ENCODE measurements around the gene CCDC177. TPM values are rescaled to one million over a fixed set of nuclear protein-coding genes. Genes with fewer than 3 reads are reported as not detected.

CCDC177 gene
- not detected in 2 replicates for total RNA-seq (2014; rRNA removed)
- polyA plus RNA-seq (2012) = not detected

DNA sequence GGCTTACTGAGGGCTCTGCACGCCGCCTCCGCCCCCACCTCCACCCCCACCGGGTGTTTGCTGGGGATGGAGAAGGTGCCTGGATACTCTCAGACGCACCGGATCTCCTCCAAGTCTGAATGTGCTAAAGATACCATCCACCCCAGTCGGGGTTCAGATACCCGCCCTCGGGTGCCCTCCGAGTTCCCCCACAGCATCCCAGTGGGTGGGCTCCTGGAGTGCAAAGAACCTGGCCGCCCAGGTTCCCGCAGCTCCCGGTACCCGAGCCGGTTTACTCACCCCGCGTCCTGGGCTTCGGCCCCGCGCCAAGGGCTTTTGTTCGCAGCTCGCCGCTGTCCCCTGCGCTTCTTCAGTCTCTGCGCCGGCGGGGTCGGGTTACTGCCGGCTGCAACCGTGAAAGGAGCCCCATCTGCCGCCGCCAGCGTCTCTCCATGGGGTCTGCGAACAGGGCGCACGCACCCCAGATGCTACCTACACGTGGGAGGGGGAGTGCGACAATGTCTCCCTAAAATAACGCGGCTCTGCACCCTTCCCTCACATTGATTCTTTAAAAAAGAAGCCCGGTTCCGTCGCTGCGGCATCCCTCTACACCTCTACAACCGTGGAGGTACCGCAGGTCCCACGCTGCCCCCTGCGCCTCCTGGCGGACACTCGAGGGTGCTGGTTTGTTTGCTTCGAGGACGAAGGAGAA is at the start of gene CCDC177:
TSS of gene CCDC177 (minus strand) at position 609 of the 691 bp plus-strand sequence. CDS start 1,249 bp downstream, outside the sequence.
- DNase-seq (ENCODE audit: low read depth) = peak; percentile 14

DNA sequence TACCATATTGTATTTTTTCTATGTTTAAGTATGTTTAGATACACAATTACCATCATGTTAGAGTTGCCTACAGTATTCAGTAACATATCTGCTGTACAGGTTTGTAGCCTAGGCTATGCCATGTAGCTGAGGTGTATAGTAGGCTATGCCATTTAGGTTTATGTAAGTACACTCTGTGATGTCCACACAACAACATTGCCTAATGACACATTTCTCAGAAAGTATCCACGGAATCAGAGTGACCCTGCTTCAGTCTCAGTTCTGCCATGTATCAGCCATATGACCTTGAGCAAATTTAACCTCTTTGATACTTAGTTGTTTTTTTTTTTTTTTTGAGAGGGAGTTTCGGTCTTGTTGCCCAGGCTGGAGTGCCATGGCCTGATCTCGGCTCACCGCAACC is 49.5 kb upstream of the CCDC177 start:
- DNase-seq (ENCODE audit: low read depth) = no peak

DNA sequence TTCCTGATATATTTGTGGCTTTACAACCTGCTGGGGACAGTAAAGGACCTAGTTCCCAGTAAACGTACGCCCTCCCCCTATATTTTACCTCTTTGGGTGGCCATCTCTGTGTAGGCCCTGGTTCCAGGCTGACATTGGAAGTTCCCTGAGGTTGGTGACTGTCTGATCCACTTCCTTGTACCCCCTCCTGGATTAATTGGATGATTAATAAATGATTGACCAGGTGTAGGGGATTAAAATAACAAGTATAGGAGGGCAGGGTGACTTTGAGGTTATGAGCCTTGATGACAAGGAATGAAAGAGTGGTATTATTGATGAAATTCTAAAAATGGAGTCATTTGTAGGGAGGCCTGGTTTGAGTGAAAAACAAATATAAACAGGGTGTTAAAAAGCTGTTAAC is 46.3 kb upstream of the CCDC177 start:
- DNase-seq (ENCODE audit: low read depth) = no peak

DNA sequence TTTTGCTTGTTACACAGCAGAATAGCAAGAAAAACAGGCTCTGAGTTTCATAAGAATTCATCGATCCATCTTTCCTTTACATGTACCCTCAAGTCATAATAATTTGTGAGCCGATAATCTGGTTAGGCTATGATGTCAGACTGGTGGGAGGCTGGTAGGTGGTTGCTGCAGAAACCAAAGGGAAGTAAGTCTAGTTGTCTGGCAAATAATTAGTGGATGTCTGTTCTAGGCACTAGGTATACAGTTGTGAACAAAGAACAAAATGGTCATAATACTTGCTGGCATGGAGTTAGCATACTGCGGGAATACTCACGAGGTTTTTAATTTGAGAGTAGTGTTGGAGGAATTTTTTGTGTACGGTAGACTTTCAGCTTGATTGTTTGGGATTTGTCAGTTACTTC is 45.5 kb upstream of the CCDC177 start:
- no peak for DNase-seq (ENCODE audit: low read depth)

DNA sequence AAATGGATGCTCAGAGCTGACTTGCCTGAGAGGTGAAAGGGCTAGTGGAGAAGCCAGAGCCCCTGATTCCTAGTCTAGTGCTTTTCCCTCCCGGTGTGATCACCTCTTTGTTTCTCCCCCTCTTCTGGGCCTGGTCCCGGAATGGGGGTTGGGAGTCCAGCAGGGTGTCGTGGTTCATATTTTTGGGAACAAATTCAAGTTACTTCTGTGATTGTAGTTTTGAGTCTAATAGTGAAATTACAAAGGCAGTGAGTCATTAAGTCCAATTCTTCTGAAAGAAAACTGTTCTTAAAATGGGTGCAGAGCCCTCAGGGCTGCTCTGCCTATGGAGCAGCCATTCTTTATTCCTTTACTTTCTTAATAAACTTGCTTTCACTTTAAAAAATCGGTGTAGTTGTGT is 44.3 kb upstream of the CCDC177 start:
- no peak for DNase-seq (ENCODE audit: low read depth)

DNA sequence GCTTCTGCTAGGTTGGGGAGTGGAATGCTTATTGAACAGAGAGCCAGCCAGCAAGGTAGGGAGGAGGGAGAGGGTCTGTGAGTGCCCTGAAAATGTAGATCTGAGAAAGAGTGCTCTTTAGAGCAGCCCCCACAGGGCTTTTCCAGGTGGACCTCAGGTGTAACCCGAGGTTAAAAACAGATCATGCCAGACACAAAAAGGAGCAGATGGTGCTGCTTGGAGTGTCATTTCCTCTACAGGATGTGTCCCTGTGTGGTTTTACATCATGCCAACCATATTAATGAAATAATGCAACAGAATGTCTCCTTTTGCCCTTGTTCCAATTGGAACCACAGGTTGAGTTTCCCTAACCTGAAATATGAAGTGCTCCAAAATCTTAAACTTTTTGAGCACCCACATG is 43.1 kb upstream of the CCDC177 start:
- no peak for DNase-seq (ENCODE audit: low read depth)

DNA sequence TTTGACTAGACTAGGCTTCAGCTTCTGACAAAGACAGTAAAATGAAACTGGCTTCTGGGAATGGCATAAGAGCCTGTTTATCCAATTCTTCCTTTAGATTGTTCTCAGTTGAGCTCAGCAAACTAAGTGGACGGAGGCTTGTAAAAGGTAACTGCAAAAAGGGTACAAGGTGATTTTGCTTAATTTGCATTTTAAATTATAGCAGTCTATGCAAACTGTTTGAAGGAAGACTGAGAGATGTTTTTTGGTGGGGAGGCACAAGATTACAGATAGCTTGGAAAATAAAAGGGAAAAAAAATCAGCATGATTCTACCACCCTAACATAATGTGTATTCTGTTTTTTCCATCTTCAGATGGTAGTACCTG is 41.7 kb upstream of the CCDC177 start:
- DNase-seq (ENCODE audit: low read depth) = no peak

DNA sequence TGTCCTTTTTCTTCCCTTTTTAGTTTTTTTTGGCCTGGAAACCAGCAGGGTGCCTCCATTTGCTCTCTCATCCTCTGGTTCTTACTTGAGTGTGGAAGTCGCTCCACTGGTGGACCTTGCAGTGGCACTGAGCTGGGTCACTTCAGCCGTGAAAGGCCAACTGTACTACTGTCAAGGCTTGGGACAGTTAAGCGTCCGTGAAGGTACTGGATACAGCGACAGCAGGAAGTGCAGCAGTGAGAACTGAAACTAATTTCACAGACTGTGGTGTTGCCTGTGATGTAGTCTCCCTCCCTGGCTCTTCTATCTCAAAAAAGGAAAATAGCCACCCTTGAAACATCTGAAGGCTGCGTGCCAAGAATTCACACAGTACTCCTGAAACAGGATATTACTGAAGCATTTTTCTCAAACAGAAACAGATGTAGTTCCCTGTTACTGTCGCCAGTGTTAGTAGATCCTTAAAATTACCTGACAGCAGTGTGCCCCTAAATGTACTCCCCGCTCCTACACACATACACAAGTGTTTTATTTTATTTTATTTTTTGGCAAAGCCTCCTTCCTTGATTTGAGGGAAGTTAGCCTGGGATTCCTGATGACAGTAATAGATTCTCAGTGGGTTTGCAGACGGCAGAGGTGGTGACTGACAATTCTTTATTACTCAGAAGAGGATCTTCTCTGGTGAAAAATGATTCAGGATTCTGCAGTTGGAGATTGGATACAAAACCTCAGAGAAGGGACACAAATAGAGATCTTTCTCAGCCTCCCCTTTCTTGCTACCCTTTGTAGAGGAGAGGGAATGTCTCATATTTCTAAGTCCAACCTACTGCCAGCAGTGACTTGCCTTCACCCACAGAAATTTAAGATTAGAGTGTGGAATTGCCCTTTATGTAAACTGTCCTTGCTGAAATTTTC is 41.1 kb upstream of the CCDC177 start:
- DNase-seq (ENCODE audit: low read depth) = peak; percentile 60

DNA sequence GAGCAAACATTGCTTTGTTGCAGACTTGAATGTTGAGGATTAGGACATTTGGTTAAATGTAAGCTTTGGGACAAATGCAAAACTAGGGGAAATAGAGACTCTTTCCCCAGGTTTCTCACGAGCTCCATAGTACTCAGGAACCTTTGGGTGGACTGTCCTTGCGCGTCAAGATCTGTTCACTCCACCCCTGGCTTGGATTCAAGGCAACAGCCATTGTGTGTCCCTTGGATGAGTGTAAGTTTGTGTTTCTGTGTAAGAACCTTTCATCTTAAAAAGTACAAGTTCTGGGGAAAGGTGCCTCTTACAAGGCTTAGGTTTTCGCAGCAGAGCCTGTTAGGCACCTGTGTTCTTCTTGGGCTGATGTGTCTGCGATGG is 40.4 kb upstream of the CCDC177 start:
- DNase-seq (ENCODE audit: low read depth) = no peak

DNA sequence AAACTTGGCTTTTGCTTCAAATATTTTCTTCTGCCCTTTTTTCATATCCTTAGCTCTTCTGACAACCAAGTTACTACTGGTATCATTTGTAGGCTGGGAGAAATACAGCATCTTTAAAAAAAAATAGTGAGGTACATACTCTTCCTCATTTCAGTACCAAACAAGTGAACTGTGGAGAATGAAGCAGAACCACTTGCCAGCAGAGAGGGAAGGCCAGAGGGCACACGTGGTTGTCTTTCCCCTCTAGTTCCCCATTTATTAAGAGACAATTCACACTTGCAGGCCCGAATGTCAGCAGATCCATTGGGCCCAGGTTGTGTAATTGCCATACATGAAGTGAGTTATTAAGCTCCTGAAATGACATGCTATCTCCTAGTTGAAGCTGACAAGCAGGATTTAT is 39.9 kb upstream of the CCDC177 start:
- DNase-seq (ENCODE audit: low read depth) = no peak

DNA sequence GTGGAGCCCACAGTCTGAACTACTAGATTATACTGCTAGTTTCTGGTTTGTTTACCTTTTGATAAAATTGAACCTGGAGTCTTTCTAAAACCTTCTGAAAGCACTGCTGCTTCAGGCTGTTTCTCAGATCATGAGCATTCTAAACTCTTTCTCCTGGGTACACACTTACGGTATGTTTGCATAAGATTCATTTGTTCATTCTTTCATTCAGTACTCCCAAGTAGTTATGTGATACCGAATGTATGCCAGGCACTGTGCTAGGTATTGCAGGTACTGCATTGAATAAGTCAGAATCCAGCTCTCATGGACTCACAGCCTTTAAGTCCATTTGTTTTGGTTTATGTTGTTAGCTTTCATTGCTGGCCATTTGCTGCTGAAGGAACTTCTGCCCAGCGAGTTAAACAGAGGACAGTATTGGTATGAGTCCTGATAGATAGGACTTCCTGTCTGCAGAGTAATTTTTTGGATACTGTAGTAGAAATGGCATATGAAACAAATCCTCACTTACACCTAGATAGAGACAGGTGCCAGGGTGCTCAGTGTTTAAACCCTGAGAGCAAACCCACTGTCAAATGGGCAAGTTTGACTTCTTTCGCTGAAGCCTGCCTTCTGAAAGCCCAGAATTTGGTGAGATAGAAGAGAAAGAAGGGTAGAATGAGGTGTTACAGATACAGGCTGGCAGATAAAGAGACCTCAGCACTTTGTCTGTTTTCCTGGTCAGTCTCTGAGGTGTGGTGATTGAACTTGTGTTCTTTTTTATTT is 38.8 kb upstream of the CCDC177 start:
- DNase-seq (ENCODE audit: low read depth) = no peak

DNA sequence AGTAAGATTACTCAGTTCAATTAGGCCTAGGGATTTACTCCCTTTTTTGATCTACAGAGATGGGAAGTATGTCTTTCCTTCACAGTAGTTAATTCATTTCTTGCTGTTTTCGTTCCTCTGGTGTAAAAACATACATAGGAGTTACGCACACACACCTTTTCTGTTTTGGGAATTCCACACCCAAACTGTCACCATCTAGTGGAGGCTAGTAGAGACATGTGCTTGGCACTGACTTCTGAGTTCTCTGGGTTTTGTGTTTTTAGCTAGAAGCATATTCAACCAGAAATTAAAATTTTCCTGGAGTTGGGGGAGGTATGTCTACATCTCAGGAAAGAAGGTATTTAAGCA is 38.1 kb upstream of the CCDC177 start:
- DNase-seq (ENCODE audit: low read depth) = peak; percentile 19

DNA sequence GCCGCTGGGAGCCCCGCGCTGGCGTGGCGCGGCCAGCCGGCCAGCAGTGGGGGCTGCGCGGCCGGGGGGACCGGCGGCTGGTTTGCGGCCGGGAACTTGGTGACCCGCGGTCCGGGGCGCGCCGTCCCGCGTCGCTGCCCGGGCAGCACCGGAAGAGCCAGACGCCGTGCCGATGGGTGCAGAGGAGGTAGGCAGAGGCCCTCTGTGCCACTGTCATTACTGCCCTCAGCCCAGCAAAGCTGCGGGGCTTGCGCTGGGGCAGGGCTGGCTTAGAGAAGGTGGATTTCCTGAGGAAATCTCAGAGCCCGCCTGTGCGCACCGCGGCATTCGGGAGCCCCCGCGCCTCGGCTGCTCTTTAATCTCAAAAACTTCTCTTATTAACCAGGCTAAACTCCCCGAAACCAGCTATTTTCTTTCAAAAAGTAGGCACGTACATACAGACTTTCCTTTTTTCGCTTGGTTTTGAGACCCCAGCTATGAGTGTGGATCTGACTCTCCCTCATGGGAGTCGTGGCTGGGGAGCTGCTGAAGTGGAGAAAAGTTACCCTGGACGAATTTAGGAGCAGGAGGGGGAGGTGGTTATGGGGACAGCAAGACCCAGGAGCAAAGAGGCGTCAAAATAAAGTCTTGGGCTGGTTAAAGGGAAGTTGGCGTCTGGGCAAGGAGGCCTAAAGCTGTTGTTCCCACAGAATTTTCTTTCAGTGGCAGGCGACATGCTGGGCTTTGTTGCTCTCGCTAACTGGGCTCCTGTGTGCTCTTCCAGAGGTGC is 37.5 kb upstream of the CCDC177 start:
- peak; percentile 15 for DNase-seq (ENCODE audit: low read depth)

DNA sequence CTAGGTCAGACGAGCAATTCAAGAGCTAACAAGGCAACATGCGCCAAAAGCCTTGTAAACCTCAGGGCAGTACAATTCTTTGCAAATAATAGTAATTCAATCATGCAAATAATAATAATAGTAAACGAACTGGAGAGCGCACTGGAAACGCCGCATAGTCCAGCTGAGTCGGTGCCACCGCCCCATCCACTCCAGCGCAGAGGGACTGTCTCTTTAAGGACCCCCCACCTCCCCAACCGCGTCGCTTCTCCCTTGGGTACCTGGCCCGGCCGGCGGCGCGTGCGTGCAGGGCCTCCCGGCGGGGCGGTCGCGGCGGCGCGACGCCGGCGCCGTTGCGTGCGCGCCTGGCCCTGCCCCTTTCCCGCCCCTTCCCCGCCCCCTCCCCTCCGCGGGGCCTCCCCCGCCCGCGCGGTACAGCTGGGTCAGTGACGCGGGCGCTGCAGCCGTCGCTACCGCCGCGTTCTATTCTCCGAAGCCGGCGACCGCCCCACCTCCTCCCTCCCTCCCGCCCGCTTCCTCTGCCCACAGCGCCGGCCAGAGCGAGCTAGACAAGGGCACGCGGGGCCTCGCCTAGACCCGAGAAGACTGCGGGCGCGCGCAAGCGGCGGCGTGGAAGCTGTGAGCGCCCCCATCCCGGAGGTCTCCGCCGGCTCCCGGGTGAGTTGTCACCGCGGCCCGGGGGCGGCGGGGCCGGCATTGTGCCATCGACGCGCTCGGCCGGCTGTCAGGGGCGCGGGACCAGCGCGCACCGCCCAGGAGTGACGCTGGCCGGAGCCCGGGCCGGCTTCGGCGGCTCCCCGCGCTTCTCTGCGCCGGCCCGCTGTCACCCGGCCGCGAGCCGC is 36.7 kb upstream of the CCDC177 start, which contains the start of gene SUSD6:
TSS of gene SUSD6 (plus strand) at position 425 of the 842 bp plus-strand sequence. CDS start 46,997 bp downstream, outside the sequence.
- peak; percentile 84 for DNase-seq (ENCODE audit: low read depth)

DNA sequence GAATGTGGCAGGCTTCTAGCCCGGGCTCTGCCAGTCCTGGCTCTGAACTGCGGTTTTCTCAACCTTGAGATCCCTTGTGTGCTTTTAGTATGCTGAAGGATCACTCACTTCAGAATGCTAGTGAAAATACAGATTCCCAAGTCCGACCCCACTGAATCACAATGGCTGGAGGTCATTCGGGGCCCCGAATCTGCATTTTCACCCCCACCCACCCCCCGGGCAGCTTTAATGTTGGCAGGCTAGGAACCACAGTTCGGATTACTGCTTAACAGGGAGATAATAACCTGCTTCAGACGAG is 36.2 kb upstream of the CCDC177 start:
- DNase-seq (ENCODE audit: low read depth) = peak; percentile 33

DNA sequence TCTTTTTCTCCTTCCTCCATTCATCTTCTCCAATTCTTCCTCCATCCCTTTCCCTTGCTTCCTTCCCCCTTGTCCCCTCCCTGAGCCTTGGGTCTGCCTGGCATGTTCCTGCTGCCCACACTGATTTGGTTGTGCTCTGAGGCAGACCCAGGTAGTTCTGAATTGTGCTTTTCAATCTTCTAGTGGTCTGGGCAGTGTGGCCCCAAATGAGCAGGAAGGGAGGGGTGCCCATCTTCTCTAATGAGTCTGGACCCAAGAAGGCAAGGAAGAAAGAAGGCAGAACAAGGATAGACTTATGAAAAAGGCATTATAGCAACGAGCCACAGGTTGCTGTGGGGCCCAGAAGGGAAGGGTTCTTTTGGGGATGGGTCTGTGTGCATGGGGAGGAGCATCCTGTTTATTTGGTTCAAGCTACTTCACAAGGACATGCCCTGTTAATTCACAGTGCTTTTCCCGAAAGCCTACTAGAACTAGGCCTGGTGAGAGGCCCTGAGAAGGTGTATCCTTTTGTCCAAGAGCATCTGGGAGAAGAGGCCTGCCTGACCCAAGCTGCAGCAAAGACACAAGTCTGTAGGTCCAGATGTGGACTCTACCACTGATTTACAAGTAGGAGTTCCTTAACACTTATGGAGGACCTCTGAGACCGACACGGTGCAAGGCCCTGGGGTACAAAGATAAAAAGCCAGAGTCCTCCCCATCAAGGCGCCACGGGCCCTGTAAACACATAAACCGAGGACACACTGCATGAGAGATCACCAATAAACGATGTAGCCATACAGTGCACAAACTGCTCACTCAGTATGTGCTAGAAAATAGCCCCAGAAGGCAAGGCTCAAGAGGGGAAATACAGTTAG is 35.6 kb upstream of the CCDC177 start:
- no peak for DNase-seq (ENCODE audit: low read depth)

DNA sequence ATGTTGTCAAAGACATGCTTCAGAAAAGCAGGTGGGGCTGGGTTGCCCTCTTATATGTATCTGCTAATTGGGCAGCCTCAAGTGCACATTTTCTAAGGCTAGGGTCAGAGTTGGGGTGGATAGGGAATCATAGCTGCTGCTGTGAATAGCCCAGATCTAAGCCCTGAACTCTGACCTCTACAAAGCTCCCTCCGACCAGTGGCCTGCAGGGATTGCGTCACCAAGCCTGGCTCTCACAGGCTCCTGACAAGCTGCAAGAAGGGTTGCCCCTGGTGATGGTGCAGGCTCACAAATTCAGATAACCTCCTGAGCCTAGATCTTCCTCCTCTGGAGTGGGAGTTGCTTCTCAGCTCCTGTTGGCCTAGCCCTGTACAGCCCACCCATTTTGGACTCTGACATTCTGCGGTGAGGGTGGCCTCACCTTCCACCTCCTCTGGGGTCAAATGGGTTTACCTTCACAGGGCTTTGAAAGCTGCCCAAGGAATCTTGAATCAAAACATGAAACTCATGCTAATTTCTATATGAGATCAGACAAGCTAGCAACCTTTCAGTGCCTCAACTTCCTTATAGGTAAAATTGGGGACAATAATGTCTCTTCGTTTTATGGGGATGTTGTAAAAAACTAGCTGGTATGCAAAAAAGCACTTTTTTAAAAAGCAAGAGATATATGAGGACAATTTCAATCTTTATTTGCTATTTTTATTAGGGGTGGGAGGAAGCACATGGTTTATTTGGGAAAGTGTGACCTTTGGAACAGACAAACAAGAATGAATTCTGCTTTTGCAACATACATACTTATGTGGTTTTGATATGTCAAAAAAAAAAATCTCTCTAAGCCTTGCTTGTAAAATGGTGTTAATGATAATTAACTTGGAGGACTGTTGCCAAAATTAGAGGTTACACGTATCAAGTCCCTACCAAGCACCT is 31.9 kb upstream of the CCDC177 start:
- no peak for DNase-seq (ENCODE audit: low read depth)

DNA sequence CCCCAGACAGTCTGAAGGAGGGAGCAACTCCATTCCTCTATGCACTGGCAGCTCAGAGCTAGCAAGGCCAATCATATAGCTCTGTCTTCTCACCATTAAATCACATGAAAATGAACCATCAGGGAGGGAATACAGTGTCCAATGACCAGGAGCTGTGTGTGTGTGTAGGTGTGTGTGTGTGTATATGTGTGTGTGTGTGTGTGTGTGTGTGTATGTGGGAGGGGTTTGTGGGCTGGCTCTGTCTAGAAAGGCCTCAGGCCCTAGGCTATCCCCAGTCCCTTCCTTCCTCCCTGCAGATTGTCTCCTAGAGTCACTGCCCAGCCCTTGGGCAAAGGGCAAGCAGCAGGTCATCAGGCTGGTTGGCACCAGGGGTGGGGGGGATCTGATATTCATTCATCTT is 31.1 kb upstream of the CCDC177 start:
- no peak for DNase-seq (ENCODE audit: low read depth)
